K562 treated with DMSO at 1 percent for 12 hours (cell line): ENCODE measurements around the gene ARL6IP4. TPM values are rescaled to one million over a fixed set of nuclear protein-coding genes. Genes with fewer than 3 reads are reported as not detected.

Experiments used
- total RNA-seq: library from RNA; unstranded; fragments of 300-600 nt; gene quantifications from 2 replicates; pipeline ENCODE4 v1.2.3, GENCODE V29; 2022; ENCODE audit not compliant: insufficient read depth

The ARL6IP4 gene
- total RNA-seq: 218 and 275 TPM in 2 replicates

DNA sequence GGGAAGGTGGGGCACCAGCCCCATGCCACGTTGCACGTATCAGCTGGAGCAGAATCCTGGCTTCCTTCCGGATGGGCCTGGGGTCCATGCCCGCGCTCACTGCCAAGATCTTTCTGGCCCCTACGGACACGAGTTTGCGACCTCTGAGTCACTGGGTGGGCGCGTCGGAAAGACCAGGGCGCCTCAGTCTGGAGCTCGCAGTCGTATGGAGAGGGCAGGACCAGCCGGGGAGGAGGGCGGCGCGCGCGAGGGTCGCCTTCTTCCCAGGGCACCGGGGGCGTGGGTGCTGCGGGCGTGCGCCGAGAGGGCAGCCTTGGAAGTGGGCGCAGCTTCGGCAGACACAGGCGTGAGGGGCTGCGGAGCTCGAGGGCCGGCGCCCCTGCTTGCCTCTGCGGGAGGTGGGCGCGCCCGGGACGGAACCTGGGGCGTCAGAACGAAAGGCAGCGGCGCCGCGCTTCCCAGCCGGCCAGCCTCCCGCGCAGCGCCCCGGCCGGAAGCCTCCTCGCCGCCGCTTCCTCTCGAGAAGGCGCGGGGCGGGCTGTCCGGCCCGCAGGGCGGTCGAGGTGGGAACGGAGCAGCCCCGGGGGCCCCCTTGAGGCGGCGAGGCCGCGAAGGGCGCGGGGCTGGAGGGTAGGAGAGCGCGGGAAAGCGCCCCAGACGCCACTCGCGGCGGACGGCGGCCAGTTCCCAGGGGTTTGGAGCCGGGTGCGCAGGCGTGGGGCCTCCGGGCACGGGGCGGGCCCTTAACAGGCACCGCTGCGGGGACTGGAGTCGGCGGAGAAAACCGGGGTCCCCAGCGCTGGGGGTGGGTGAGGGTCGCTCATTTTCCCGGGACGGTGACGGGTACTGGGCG lies at the start of gene ARL6IP4:
Gene ARL6IP4 (plus strand): TSS at position 499 of the 853 bp plus-strand sequence. CDS start 459 bp downstream, outside the sequence.

DNA sequence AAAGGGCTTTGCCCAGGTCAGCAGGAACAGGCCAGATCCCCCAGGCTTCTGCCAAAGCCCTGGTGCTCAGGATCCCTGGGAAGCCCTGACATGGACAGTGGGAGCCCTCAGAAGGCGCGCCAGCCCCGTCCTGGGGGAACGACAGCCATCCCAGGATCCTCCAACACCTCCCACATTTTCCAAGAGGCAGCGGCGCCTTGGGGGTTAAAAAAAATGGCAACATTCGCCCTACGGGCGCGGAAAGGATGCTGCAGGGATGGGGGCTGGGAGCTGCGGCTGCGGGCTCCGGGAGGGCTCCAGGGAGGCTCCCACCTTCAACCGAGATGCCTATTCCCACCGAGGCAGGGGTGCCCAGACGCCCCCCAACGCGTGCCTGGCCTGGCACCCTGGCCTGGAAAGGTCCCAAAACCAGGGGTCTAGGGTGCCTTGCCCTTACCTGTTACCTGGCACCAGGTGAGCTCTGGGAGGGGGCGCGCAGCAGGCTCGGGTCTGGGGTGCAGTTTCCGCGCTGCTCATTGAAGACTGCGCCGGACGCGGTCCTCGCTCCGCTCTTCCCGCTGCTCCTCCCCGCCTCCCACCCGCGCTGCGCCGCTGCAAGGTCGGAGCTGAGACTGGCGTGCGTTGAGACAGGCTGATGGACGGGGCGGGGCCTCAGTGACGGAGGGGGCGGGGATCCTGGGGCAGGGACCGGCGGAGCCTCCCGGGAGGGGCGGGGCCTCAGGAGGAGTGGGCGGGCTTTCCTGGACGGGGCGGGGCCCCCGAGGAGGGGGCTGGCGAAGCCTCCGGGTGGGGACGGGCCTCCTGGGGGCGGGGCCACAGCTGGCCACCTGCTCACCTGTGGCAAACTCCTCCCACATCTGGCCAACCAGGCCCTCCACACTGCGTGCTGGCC lies 14.4 kb upstream of the ARL6IP4 start, which contains the start of gene ABCB9:
Gene ABCB9 (minus strand): TSS at position 613 of the 892 bp plus-strand sequence. CDS start 6,228 bp downstream, outside the sequence.

DNA sequence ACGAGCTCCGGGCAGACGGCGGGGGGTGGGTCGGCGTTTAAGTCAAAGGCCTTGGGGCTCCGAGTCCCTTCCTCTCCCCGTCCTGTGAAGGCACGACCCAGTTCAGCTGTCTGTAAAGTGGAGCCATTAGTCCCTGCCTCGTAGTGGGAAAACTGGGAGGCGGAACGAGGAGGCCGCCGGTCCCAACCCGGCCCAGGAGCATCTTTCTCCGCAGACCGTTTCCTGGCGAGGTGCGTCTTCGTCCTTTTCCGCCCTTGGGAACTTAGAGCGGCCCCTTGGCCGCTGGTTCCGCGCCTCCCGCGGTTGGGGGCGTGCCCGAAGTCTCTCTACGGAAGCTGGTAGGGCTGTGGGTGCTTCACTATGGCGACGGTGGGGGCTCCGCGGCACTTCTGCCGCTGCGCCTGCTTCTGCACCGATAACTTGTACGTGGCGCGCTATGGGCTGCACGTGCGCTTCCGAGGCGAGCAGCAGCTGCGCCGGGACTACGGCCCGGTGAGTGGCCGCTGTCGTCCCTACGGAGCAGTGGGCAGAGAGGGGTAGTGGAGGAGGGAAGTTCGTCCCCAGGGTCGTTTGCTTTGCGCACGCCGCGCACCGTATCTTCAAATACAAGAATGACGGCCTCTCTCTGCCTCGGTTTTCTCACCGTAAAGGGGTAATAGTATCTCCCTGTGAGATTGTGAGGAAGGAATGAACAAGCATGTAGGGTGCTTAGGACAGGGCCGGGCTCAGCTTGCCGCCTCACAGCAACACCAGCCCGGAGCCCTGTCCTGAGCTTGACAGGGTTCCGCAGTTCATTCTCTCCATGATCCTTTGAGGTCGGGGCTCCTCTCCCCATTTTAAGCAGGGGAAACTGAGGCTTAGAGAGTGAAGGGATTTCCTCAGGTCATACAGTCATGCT lies 5.3 kb upstream of the ARL6IP4 start, which contains the start of gene OGFOD2:
Gene OGFOD2 (plus strand): TSS at position 353 of the 898 bp plus-strand sequence. CDS start 8 bp downstream, at position 361.

Other genes with a start within 250 kb of the ARL6IP4 start
- gene HCAR1, start 249.8 kb upstream of the ARL6IP4 start, total RNA-seq: not detected in 2 replicates
- 29.3 and 48.4 TPM in 2 replicates for gene DENR, start 227.9 kb upstream of the ARL6IP4 start, total RNA-seq
- 0.22 and 1.2 TPM in 2 replicates for gene CCDC62, start 206.1 kb upstream of the ARL6IP4 start, total RNA-seq
- gene HIP1R, start 145.2 kb upstream of the ARL6IP4 start, total RNA-seq: 19.5 and 33.9 TPM in 2 replicates
- 16.2 and 27.9 TPM in 2 replicates for gene VPS37B, start 84.6 kb upstream of the ARL6IP4 start, total RNA-seq
- 5.8 and 9.9 TPM in 2 replicates for gene ABCB9, start 14.2 kb upstream of the ARL6IP4 start, total RNA-seq
- gene OGFOD2, start 5.4 kb upstream of the ARL6IP4 start, total RNA-seq: 39.3 and 49.5 TPM in 2 replicates
- gene PITPNM2, start 170.4 kb downstream of the ARL6IP4 start, total RNA-seq: 1.0 and 4.0 TPM in 2 replicates